B cell (primary cell): Measurements from ENCODE around the gene RDH13. TPM values are rescaled to one million over a fixed set of nuclear protein-coding genes. Genes with fewer than 3 reads are reported as not detected.

Experiments used
- ATAC-seq: fragments of 200-7000 bp; cut with Tn5 transposase; one replicate; pipeline ENCODE4 v1.10.0; 2021; ENCODE audit warnings: low read depth, mild to moderate bottlenecking, moderate number of reproducible peaks, moderate library complexity
- CTCF ChIA-PET: fragments of 350-600 bp; sonication (Branson Sonifier 250); formaldehyde crosslinking; loops from one replicate; lab custom pipeline; 2021; ENCODE audit warnings: antibody characterized with exemption, inconsistent platforms; lab: Charles Lee
- POLR2A ChIA-PET: fragments of 350-600 bp; sonication (Branson Sonifier 250); formaldehyde crosslinking; loops from one replicate; lab custom pipeline; 2021; ENCODE audit warnings: antibody characterized with exemption; lab: Charles Lee
- DNase-seq: peaks from one replicate; pipeline ENCODE4 v3.0.0; 2013
- H2AFZ ChIP-seq: 2 replicates; pipeline ENCODE4 v1.6.1; 2012; ENCODE audit warnings: mild to moderate bottlenecking, low read depth, low read length; ENCODE audit not compliant: insufficient read depth, poor library complexity, severe bottlenecking
- H3K27ac ChIP-seq, 2 donors: 1 replicate in 1 of 2; 2 replicates in 1 of 2; pipeline ENCODE4 v1.5.1; 2012 to 2013; ENCODE audit warnings: low read length in 2 of 2, mild to moderate bottlenecking in 2 of 2, moderate library complexity in 1 of 2
- H3K27me3 ChIP-seq, 4 experiments: fragments of 200-600 bp in 1 of 4; sonication (generic) in 1 of 4; replicated peaks in 1 of 4; 1 replicate in 2 of 4; 2 replicates in 2 of 4; pipeline versions ENCODE4 v1.6.1 to v1.7.0; 2013 to 2016; ENCODE audit warnings: low read length in 3 of 4, mild to moderate bottlenecking in 2 of 4, mixed read lengths in 1 of 4, moderate library complexity in 1 of 4; ENCODE audit not compliant: insufficient read depth in 4 of 4, control insufficient read depth in 3 of 4; ENCODE audit errors: control extremely low read depth in 1 of 4
- H3K36me3 ChIP-seq, 2 experiments: replicated peaks in 1 of 2; 1 replicate in 1 of 2; 2 replicates in 1 of 2; pipeline versions ENCODE4 v1.6.1 to v1.7.1; 2013; ENCODE audit warnings: low read length in 1 of 2; ENCODE audit not compliant: insufficient read depth in 2 of 2, control insufficient read depth in 1 of 2; ENCODE audit errors: control extremely low read depth in 1 of 2, extremely low read depth in 1 of 2
- H3K4me1 ChIP-seq, 2 donors: fragments of 200-600 bp in 1 of 2; sonication (generic) in 1 of 2; 1 replicate in 1 of 2; 2 replicates in 1 of 2; pipeline versions ENCODE4 v1.5.1 to v1.6.1; 2013 to 2017; ENCODE audit warnings: low read length in 2 of 2; ENCODE audit not compliant: control insufficient read depth in 2 of 2, insufficient read depth in 2 of 2
- H3K4me2 ChIP-seq: replicated peaks from 2 replicates; pipeline ENCODE3; 2012; ENCODE audit warnings: mild to moderate bottlenecking, low read depth, low read length; ENCODE audit not compliant: poor library complexity, severe bottlenecking
- H3K4me3 ChIP-seq, 5 experiments: fragments of 200-600 bp in 1 of 5; sonication (generic) in 1 of 5; 1 replicate in 3 of 5; 2 replicates in 2 of 5; pipeline versions ENCODE4 v1.5.1 to v1.7.0; 2011 to 2016; ENCODE audit warnings: low read length in 4 of 5, mild to moderate bottlenecking in 4 of 5, low read depth in 2 of 5, control low read depth in 1 of 5, moderate library complexity in 1 of 5; ENCODE audit not compliant: insufficient read depth in 1 of 5; ENCODE audit errors: control extremely low read depth in 1 of 5, extremely low read depth in 1 of 5
- H3K79me2 ChIP-seq: fragments of 200-600 bp; sonication (generic); one replicate; pipeline ENCODE4 v1.6.0; 2016; ENCODE audit warnings: low read length; ENCODE audit not compliant: control insufficient read depth, insufficient read depth
- H3K9ac ChIP-seq: fragments of 200-600 bp; sonication (generic); 2 replicates; pipeline ENCODE4 v1.6.1; 2017; ENCODE audit warnings: mild to moderate bottlenecking, low read length, moderate library complexity
- H3K9me3 ChIP-seq, 3 donors: one replicate each; pipeline versions ENCODE4 v1.6.1 to v1.7.1; 2013; ENCODE audit warnings: low read length in 2 of 3; ENCODE audit not compliant: control insufficient read depth in 2 of 3, insufficient read depth in 1 of 3; ENCODE audit errors: control extremely low read depth in 1 of 3
- H4K20me1 ChIP-seq: 2 replicates; pipeline ENCODE4 v1.6.0; 2012; ENCODE audit warnings: mild to moderate bottlenecking, low read length; ENCODE audit not compliant: insufficient read depth, control insufficient read depth, poor library complexity, severe bottlenecking
- H3K27ac Mint-ChIP-seq: one replicate; pipeline ENCODE4 v1.8.0; 2021; ENCODE audit warnings: mixed read lengths
- H3K27me3 Mint-ChIP-seq: one replicate; pipeline ENCODE4 v1.8.0; 2021; ENCODE audit warnings: mixed read lengths
- H3K4me1 Mint-ChIP-seq: one replicate; pipeline ENCODE4 v1.8.0; 2021; ENCODE audit warnings: mixed read lengths
- H3K4me3 Mint-ChIP-seq: one replicate; pipeline ENCODE4 v1.8.0; 2021; ENCODE audit warnings: mixed read lengths
- H3K9me3 Mint-ChIP-seq: one replicate; pipeline ENCODE4 v1.8.0; 2022; ENCODE audit warnings: mixed read lengths; ENCODE audit not compliant: insufficient read depth
- EZH2 ChIP-seq: IDR thresholded peaks from 2 replicates; pipeline ENCODE4 v1.6.1; 2012; ENCODE audit warnings: borderline replicate concordance, low read depth, mild to moderate bottlenecking, moderate library complexity, low read length; ENCODE audit not compliant: insufficient read depth, poor library complexity, severe bottlenecking
- WGBS: methylation state at CpG from one replicate; pipeline ENCODE4 v1.1.5; 2013; ENCODE audit warnings: missing lambda C conversion rate; ENCODE audit not compliant: insufficient coverage; 5-methylcytosine and 5-hydroxymethylcytosine counted together
- intact Hi-C: fragments of 100-400 bp; cut with micrococcal nuclease; formaldehyde crosslinking; loops from one replicate; pipeline ENCODE4 v1.10.0; 2022
- polyA plus RNA-seq: library from polyadenylated mRNA; depleted of rRNA; stranded (reverse); fragments of >200 nt; gene quantifications from 2 replicates; pipeline ENCODE4 v1.2.3, GENCODE V29; 2012
- total RNA-seq, 2 donors: library from RNA; stranded (reverse); fragments of 120-200 nt in 1 of 2; gene quantifications; 1 replicate in 1 of 2; 2 replicates in 1 of 2; pipeline versions ENCODE4 v1.2.3 to v1.2.4, GENCODE V29; 2013 to 2022
- TF ChIP-seq, protein P1 (sequence below): fragments of 200-600 bp; IDR thresholded peaks from one replicate; pipeline ENCODE4 v1.8.0; 2022; ENCODE audit warnings: antibody characterized with exemption, mild to moderate bottlenecking

Gene RDH13
- total and polyA plus RNA-seq, 2 donors (not counting 1 experiment from before 2014, with no cell fraction given): 17.5 to 20.4 TPM

DNA sequence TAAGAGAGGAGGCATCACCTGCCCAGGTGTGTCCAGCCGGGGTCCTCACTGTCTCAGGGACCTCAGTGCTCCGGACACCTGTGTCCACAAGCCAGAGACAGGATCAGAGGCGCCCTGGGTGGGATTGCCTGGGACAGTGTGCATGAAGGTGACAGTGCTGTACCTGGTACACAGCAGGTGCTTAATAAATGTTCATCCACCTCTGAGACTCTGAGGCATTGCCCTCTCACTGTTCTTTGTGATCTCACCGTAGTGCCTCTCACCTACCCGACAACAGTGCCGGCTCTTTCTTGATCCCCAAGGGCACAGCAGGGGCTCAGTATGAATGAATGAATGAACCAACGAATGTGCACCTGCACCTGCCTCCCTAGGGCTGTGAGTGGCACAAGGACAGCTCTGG is 9.2 kb downstream of the RDH13 start:
- Mint-ChIP-seq H3K27me3 (no peaks in the 10 kb centered on the region), H3K9me3 (no peaks in the 10 kb centered on the region), H3K4me3 (no peak overlapping the region), H3K27ac (no peak overlapping the region), H3K4me1 (no peaks in the 10 kb centered on the region)
- H3K36me3 ChIP-seq: peaks cover 4 to 42% of the 10 kb centered on the region in 2 experiments
- no peak for ATAC-seq
- TF ChIP-seq EZH2: no peak
- TF ChIP-seq, protein P1, sequence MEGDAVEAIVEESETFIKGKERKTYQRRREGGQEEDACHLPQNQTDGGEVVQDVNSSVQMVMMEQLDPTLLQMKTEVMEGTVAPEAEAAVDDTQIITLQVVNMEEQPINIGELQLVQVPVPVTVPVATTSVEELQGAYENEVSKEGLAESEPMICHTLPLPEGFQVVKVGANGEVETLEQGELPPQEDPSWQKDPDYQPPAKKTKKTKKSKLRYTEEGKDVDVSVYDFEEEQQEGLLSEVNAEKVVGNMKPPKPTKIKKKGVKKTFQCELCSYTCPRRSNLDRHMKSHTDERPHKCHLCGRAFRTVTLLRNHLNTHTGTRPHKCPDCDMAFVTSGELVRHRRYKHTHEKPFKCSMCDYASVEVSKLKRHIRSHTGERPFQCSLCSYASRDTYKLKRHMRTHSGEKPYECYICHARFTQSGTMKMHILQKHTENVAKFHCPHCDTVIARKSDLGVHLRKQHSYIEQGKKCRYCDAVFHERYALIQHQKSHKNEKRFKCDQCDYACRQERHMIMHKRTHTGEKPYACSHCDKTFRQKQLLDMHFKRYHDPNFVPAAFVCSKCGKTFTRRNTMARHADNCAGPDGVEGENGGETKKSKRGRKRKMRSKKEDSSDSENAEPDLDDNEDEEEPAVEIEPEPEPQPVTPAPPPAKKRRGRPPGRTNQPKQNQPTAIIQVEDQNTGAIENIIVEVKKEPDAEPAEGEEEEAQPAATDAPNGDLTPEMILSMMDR: no peak
- ChIA-PET POLR2A (no interaction called here), CTCF (no interaction called here)
- 96% methylated on average over 7 of the region's 7 CpGs for whole genome bisulfite sequencing
- no peak overlapping the region for H2AFZ ChIP-seq
- no peak overlapping the region for H3K4me2 ChIP-seq
- intact Hi-C loops: no loop called here
- no peaks in the 10 kb centered on the region for H3K4me1 ChIP-seq
- H3K9ac ChIP-seq: no peak overlapping the region
- H3K9me3 ChIP-seq: peaks cover 0 to 10% (median 0%) of the 10 kb centered on the region in 3 donors
- no peak for DNase-seq
- no peak overlapping the region for H3K27ac ChIP-seq
- H3K4me3 ChIP-seq: no peak overlapping the region
- peaks cover 3% of the 10 kb centered on the region for H3K79me2 ChIP-seq
- no peaks in the 10 kb centered on the region for H4K20me1 ChIP-seq
- H3K27me3 ChIP-seq: no peaks in the 10 kb centered on the region

DNA sequence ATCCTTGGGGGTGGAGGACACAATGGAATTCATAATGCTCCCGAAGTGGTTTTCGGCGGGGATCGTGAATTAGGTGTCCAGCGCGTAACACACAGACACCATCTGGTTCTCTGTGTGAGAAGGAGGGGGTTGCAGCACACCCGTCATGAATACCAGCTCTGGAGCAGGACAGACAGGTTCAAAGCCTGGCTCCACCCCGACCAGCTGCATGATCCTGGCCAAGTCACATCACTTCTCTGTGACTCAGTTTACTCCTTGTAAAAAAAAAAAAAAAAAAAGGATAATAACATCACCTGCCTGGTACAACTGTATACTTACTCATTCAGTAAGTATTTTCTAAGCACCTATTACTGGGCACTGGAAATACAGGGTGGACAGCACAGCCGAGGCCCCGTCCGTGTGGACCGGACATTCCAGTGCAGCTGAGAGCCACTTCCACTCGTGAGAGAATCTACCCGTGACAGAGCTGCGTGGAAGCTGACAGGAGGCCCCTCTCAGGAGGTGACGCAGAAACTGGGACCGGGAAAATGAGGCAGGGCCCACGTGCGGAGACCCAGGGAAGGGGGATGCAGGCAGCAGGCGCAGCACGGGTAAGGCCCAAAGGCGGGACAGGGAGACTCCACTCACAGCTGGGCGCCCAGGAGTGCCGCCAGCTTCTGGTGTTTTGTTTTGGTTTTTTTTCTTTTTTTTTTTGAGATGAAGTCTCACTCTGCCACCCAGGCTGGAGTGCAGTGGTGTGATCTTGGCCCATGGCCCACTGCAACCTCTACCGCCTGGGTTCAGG is 12.0 kb downstream of the RDH13 start:
- H3K4me1 Mint-ChIP-seq: no peaks in the 10 kb centered on the region
- CTCF ChIA-PET: no interaction called here

More for the DNA sequence above, 12.0 kb downstream of the RDH13 start:
- Histone ChIP-seq H3K9me3 (no peaks in the 10 kb centered on the region), H4K20me1 (no peaks in the 10 kb centered on the region), H3K36me3 (peaks cover 0 to 44% of the 10 kb centered on the region in 2 experiments), H2AFZ (no peak overlapping the region), H3K4me3 (no peak overlapping the region), H3K4me2 (no peak overlapping the region), H3K27me3 (no peaks in the 10 kb centered on the region), H3K4me1 (no peaks in the 10 kb centered on the region), H3K79me2 (no peaks in the 10 kb centered on the region), H3K27ac (no peak overlapping the region), H3K9ac (no peak overlapping the region)
- DNase-seq (no peak), ATAC-seq (no peak)
- Mint-ChIP-seq H3K9me3 (no peaks in the 10 kb centered on the region), H3K4me3 (no peak overlapping the region), H3K27me3 (no peaks in the 10 kb centered on the region), H3K27ac (no peak overlapping the region)
- POLR2A ChIA-PET: no interaction called here
- 99% methylated on average over 22 of the region's 25 CpGs for WGBS
- no peak for TF ChIP-seq EZH2
- TF ChIP-seq, protein P1: no peak
- intact Hi-C loops: no loop called here
